Stromal cell of bone marrow (primary cell): ENCODE results near the gene BABAM2.

ENCODE experiments used
- DNase-seq: peaks from one replicate; pipeline ENCODE4 v3.0.0-alpha.2; 2012; ENCODE audit warnings: low read depth

The BABAM2 gene

DNA sequence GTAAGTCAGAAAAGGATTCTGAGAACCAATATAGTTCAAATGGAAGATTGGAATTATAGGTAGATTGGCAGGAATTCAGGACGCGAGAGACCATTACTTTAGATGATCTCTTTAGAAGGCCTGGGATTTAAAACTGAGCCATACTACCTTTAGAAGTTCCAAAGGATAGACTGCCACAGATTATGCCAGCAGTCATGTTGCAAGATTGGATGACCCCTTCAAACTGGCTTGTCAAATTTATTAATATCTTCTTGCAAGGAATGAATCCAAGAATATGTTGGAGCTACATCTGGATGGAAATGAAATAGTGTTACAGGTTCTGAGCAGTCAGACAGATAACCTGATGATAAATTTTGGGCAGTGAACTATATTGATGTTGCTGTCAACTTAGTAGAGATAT, 22.0 kb downstream of the BABAM2 start:
- DNase-seq, result no peak

DNA sequence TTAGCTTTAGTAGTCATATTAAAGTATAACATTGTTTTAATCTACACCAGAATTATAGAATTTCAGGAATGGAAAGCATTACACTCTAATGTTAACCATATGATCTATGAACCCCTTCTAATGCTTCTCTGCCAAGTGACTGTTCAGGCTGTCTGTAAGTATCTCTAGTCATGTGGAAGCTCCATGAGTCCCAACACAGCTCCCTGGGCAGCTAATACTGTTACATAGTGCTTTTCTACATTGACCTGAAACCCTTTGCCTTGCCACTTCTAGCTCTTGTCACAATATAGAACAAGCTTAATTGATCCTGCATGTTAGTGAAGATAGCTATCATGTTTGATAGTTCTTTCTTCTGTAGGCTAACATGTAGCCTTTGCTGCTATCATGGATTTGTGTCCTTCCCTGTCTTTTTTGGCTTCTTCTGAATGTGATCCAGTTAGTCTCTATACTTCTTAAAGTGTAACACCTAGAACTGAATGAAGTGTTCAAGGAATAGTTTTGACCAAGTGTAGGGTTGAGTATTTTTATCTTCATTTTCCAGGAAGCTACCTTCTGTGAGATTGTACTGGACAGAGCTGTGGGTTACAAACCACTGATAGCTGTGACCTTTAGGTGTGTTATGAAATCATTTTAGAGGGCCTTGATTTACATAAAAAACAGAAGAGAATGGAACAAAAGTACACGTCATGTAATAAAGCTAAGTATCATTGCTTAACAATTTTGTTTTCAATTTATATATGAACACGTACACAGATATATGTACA, 23.7 kb downstream of the BABAM2 start:
- no peak for DNase-seq

DNA sequence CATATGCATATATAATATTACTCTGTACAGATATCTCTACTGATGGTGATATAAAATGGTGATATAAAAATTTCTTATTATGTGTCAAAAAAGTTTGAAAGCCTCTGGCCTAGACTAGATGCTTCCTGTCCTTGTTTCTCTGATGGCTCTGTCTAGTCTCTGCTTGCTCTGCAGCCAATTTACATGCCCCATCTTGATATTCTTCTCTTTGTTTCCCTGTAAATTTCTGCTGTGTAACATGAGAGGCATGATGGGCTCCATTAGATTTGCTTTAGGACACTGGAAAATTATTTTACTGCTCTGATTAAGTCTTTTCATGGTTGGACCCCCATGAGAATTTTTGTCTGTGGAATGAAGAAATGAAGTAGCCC, 24.3 kb downstream of the BABAM2 start:
- no peak for DNase-seq

DNA sequence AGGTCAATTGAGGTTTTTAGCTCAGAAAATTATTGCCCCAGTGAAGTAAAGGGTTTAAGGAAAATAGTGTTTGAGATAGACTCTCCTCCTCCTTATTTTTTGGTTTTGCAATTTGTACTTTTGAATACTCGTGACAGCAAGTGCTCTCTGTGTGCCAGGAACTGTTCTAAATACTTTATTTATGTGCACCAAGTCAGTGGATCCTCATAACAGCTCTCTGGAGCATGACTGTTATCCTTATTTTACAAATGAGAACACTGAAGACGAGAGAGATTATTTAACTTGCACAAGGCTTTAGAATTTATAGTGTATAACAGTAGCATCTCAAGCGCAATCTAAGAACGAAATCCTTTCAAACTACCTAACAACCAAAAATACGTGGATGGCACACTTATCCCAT, 24.7 kb downstream of the BABAM2 start:
- no peak for DNase-seq

DNA sequence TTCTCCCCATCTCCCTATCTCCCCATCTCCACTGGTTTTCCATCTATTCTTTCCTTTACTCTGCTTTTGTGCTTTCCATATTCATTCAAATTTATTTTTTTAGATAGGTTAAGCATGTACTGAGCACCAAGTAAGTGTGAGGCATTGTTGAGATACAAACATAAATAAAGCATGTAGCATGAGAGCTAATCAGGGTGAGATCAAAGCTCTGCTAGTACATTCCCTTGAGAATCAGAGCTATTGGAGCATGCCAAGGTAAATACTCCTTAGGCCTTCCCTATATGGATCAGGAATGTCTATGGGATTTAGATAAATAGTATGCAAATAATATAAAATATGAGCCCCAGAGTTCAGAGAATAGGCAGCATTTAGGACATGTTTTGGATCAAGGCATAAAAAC, 25.3 kb downstream of the BABAM2 start:
- no peak for DNase-seq

DNA sequence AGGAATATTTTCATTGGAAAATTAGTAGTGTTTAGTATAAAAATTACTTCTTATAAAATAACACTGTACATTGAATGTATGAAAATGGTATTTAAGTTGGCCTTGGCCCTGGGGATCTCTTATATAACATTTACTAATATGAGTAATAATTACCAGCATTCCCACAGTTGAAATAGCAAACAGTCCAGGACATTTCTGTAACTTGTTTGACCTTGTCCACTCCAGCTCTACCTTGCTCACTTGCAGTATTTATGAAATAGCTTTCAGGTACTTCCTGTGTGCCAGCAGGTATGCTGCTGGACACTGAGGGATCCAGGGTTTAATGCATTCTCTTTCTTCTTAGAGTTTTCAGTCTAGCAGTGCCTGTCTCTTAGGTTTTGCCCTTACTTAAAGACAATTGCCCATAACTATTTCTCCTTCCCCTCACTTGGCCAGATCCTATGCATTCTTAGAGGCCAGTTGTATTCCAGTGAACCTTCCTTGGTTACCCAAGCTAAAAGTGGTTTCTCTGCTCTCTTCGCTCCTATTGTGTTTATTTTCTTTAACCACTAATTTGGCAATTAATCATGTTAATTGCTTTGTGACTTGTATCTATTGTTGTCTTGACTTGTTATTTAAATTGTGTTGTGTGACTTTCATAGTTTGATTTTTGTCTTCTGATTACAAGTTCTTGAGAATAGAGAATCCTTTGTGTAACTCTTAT, 25.9 kb downstream of the BABAM2 start:
- no peak for DNase-seq

DNA sequence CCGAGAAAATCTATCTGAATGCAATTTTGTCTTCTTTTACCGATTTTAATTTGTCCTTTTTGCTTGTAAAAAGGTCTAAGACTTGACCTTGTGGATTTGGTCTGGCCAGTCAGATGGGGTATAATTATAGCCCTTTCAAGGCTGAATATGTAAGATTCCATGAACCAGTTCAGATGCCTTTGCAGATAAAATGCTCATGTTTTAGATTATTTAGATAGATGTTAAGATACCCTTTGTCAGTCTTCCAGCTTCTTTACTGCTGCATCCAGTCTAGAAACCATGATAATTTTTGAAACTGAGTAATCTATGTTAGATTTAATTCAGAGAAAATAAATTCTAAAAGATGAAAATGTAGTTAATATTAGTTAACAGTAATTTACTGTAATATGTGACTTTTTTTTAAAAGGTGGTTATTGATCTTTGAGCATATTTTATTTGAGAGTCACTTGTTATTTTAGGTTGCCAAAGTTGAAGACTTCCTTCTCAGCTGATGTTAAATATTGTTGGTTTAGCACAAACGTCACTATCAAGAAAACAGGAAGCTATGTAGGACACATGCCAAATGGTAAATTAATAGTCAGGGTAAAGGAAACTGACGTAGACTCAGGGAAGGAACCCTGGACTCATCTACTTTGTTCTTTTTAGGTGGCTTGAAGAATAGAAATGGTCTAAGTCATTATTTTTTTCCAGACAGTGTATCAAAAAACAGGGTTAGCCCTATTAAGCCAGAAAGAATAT, 29.8 kb downstream of the BABAM2 start:
- peak; percentile 16 for DNase-seq

DNA sequence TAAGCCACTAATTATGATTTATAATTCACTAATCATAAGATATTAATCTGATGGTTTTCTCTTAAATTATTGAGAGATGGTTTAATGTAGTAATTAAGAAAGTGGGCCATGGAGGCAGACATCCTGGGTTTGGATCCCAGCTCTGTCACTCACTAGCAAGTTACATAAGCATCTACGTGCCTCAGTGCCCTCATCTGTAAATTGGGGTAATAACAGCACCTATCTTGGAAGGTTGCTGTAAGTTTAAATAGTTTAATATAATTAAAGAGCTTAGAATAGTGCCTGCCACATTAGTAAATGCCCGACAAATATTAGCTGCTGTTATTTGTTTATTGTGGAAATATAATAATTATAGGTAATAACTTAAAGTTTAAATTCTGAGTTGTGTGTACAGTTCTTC, 30.9 kb downstream of the BABAM2 start:
- no peak for DNase-seq

DNA sequence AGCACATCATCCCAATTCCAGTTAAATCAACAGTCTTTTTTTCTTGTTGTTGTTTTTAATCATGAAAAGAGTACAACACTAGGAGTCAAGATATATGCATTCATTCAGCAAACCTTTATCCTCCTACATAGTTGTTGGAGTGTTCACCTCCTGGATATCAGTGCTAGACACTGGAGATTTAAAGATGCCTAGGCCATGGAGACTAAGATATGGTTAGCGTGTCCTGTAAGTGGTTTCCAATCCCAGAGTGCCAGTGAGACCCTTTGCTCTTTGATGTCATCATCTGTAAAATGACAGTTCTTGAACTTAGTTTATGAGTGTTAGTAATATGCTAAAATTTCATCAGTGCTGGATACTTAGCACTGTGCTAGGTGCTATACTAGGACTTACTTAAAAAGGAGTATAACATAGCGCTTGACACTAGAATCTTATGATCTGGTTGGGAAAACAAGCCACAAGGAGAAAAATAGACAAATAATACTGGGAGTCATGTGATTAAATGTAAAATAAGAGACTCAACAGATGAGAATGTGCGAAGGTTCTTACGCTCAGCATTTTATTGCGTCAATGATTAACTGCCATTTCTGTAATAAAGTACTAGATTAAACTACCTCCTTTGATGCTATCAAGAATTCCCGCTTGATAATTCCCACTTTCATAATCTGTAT, 31.5 kb downstream of the BABAM2 start:
- no peak for DNase-seq

DNA sequence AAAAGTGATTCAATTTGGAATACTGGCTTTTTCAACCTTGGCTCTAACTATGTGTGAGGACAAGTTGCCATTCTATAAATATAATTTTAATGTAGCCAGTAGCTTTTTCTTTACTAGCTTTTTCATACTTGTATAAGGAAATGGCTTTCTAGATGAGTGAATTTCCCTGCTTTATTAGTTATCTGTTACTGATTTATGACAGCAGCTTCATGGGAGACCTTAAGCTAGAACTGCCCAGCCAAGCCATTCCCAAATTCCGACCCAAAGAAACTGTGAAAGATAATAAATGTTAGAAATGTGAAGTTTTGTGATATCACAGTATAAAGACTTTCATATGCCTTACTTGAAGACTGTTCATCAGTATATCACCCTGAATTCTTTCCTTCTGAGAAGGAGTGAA, 32.3 kb downstream of the BABAM2 start:
- DNase-seq, result no peak

DNA sequence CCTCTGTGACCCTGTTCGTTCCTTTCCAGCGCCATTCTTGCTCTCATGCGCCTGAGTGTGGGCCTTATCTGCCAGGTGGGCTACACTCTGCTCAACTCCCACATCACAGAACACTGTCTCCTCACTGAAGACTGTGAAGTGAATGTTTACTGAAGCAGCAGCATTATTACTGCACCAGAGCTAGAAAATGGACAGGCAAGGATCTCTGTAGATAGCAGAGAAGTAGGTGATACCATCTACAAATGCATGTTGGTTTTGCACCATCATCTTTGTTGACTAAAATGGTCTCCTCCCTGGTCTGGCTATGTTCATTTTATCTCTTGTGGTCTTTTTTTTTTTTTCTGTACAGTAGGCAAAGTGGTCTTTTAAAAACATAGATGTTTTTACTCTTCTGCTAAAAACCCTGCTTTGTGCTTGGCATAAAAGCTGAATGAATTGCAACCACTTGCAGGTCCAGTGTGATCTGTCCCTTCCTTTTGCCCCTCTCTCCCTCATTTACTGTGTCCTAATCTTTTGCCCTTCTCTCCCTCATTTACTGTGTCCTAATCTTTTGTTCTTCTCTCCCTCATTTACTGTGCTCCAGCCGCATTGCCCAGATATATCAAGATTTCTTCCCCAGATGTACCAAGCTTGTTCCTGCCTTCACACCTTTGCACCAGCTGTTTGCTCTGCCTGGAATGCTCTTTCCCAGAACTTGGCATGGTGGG, 35.4 kb downstream of the BABAM2 start:
- no peak for DNase-seq

DNA sequence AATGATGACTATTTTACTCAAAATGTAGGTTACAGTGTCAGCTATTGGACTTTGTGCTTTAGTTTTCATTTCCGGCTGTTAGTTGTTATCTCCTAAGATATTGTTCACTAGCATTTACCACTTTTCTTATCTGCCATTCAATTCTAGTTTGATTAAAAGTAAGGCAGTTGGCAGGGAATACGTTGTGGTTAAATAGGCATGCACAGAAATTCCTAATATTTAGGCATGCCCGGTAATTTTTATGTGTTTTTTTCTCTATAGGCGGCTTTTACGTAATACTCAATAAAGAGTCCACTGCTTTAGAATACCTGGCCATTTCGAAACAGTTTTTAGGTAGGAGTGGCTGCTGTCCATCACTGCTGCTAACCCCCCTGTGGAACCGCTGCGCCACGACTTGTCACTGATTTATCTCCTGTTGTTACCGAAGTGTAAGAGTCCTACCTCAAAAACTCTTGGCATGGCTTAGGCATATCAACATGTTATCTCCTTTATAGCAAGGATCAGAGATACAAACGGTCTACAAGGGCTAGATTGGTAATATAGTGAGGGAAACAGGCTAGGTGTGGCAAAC, 39.5 kb downstream of the BABAM2 start:
- DNase-seq, result no peak

DNA sequence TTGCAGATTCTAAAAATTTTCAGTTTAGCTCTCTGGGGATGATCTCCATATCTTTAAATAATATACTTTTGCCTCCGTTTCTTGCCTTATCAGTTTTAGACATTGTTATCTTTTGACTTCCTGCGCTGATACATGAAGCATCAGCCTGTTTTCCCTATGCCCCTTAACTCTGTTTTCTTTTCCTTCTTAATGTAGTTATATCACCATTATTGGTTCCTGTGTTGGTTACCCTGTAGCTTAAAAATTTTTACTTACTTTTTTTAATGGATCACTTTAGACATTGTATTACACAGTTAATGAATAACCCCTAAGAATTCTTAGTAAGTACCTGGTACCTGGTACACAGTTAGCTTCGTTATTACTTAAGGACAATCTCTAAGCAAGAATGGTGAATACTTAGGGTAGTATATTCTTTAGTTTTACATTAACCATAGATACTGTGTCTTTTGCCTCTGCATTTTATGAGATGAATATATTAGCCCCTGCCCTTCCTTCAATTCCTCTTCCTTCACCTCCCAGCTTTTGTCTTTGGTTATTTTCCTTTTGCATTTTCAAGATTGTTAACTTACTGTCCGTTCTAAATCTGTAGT, 40.9 kb downstream of the BABAM2 start:
- DNase-seq, result no peak

DNA sequence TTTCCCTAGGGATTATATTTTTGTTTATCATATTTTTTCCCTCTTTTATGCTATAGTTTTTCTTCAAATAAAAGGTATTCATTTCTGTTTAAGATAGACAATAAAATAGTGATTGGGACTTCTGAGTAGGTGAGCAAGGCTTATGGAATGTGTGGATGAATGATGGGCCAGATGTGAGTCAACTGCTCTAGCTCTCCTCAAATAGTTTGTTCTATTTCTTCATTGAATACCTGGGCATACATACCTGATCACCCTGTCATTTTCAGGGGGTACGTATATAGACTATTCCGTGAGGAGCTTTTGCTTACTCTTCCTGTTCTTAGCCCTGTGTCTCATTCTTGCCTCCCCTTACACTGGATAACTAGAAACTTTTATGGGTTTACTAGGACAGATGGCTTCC, 41.9 kb downstream of the BABAM2 start:
- no peak for DNase-seq

DNA sequence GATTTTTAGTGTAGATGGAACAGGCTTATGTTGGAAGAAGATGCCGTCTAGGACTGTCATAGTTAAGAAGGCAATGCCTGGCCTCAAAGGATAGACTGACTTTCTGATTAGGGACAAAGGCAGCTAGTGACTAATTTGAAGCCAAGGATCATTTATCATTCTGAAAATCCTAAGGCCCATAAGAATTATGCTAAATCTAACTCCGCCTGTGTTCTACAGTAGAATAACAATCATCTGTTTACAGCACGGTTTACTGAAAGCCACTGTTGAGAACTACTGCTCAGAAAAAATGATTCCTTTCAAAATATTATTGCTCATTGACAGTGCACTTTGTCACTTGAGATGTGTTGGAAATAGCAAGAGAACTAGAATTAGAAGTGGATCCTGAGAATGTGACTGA, 44.5 kb downstream of the BABAM2 start:
- DNase-seq, result no peak

DNA sequence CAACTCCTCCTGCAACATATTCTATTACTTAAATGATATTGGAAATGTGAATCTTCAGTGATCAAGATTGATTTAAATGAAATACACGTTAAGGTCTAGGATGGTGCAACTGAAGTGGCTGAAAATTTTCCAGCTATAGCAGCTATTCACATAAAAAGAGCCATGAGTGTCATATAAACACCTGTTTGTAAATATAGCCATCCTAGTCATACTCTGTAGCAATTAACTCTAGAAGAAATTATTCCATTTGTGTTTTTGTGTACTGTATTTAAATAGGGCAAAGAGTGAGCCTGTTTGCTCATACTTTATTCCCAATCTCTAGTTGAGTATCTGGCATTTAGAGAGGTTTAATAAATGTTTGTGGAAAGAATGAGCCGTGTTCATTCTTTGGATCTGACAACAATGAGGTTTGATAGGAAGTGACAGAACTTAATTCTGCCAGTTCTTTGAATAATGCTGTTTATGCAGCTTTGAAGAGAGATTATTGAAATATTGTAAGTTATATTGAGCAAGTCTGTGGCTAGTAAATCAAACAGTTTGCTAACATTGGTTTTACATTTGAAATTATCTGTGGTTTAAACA, 49.7 kb downstream of the BABAM2 start:
- no peak for DNase-seq

DNA sequence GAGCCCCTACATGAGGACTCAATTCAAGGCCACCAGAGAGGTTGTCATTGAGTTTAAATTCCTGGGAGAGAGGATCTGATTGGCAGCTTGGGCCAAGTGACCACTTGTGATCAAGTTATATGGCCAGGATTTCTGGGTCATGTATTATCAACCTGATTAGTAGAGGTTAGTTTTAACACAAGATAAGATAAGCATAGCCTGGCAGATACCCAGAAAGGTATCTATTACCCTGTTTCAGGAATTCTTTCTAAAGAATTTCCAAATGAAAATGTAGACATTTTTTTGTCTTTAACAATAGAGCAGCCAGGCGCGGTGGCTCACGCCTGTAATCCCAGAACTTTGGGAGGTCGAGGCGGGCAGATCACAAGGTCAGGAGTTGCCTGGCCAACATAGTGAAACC, 50.5 kb downstream of the BABAM2 start:
- no peak for DNase-seq

DNA sequence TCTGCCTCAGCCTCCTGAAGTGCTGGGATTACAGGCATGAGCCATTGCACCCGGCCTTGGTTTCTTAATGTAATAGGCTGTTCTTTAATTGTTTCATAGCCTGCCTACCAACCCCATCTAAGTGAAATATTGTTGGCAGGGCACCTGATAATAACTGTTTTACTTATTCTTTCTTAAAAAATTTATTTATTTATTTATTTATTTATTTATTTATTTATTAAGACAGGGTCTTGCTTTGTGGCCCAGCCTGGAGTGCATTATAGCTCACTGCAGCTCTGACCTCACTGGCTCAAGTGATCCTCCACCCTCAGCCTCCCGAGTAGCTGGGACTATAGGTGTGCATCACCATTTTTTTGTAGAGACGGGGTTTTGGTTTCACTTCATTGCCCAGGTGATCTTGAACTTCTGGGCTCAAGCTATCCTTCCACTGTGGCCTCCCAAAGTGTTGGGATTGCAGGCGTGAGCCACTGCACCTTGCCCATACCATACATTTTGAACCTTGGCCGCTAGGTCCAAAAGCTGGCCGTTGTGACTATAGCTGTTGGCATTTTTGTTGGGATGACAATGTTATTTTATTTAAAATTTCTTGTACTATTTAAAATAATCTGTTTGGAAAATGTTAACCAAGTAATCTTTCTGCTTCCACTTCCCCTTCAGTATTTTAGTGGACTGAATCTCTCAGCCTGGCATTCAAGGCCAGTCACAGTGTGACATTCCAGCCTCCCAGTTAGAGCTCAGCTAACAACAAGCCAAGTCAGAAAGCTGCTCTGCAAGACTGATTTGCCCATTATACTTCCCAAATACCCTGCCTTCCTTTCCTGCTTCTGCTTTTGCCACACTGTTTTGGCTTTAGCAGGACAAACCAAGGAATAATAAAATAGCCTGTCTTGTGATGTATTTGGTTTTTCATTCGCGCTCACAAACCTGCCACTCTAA, 52.4 kb downstream of the BABAM2 start:
- DNase-seq, result no peak

DNA sequence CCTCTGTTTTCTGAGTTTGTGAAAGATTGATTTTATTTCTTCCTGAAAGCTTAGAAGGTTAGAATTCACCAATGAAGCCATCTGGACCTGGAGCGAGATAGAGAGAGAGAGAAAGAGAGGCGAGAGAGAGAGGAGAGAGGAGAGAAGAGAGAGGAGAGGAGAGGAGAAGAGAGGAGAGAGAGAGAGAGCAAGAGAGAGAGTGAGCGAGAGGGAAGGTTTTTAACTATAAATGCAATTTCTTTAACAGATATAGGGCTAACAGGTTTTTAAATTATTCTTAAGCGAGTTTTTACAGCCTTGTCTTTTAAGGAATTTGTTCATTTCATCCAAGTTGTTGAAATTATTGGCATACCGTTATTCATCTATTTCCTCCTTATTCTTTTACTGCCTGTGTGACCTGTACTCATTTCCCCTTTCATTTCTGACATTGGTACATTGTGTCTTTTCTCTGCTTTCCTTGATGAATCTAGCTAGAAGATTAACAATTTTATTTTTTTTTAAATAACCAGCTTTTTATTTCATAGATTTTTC, 56.1 kb downstream of the BABAM2 start:
- no peak for DNase-seq

DNA sequence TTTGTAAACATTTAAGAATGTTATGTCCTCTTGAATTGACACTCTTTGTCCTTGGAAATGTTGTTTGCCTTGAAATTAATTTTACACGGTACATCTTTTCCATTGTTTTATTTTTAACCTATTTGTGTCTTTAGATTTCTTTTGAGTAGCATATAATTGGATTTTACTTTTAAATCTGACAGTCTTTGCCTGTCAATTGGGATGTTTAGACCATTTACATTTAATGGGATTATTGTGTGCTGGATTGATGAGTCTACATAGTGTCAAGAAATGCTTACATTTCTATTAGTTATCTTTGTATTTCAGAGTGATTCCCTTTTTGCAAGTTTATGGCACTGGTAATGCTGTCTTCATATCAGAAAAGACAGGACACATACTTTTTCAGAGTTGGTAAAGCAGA, 61.5 kb downstream of the BABAM2 start:
- DNase-seq, result no peak
